KOPT-K1 (cell line): ENCODE results near the gene BMPR2.
A peak's percentile ranks its signal among the peaks of the same experiment; 100 is the strongest.
"Not testable (repeated sequence)": the region's sequence is repeated elsewhere in the genome, so short reads cannot be mapped to it uniquely, and the experiment has no call there.

Experiments
- H3K27ac ChIP-seq: fragments of 200-600 bp; sonication (generic); 2 replicates; pipeline ENCODE4 v1.5.1; 2016; ENCODE audit warnings: antibody characterized with exemption, mild to moderate bottlenecking, low read depth, low read length; ENCODE audit not compliant: poor library complexity, severe bottlenecking
- H3K36me3 ChIP-seq: fragments of 200-600 bp; sonication (generic); 2 replicates; pipeline ENCODE4 v1.5.1; 2017; ENCODE audit warnings: antibody characterized with exemption, mild to moderate bottlenecking, low read length, moderate library complexity; ENCODE audit not compliant: insufficient read depth
- H3K9me3 ChIP-seq: fragments of 200-600 bp; sonication (generic); 2 replicates; pipeline ENCODE4 v1.5.1; 2017; ENCODE audit warnings: antibody characterized with exemption, low read length, mild to moderate bottlenecking; ENCODE audit not compliant: insufficient read depth, poor library complexity, severe bottlenecking

Gene BMPR2

DNA sequence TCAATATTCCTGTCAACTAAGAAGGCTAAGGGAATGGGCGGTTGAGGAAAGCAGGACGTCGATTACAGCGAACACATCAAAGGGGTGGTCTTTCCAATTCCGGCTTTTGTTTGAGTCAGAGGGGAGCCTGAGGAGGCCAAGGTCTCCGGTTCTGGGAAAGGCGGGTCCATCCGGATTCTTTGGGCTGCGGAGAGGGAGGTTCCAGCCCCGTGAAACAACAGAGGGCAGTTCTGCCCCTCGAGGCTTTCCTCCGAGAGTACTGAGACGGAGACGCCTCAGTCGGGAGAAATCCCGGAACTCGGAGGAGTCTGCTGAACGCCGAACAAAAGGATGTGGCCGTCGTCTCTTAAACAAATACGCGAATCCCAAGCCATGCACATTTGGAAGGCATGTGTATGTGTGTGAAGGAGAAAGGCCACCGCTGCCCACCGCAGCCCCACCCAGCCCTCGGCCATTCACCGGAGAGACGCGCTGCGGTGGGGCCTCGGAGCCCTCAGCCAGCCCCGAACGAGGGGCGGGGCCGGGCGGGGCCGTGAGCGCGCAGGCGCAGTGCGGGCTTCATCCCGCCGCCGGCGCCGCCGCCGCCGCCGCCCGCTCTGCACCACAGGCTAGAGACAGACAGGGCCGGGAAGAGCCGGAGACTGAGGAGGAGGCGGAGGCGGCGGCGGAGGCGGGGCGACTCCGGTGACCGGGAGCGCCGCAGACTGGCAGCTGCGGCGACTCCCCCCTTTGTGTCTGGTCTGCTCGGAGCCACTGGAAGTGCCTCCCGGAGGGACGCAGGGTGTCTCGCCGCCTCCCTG, at the start of gene BMPR2:
Gene BMPR2 (plus strand): TSS at position 719 of the 800 bp plus-strand sequence. CDS start 1,148 bp downstream, outside the sequence.
- Histone ChIP-seq H3K36me3 (no peaks in the 10 kb centered on the region), H3K27ac (peak within 1 kb of the TSS; percentile 69)

GRCh38 chr2:202327858-202328257, 48.3 kb upstream of the BMPR2 start:
- Histone ChIP-seq H3K36me3 (no peaks in the 10 kb centered on the region), H3K27ac (no peak overlapping the region), H3K9me3 (no peaks in the 10 kb centered on the region)

More for the DNA sequence above, at the start of gene BMPR2:
- H3K9me3 ChIP-seq, result no peaks in the 10 kb centered on the region

- no peaks in the 10 kb centered on the region for H3K9me3 ChIP-seq
- no peaks in the 10 kb centered on the region for H3K36me3 ChIP-seq
- H3K27ac ChIP-seq, result no peak overlapping the region
These were observed 40.2 kb upstream of the BMPR2 start for GRCh38 chr2:202335791-202336467.

- Histone ChIP-seq H3K27ac (no peak overlapping the region), H3K36me3 (no peaks in the 10 kb centered on the region)
These were observed 39.0 kb upstream of the BMPR2 start for GRCh38 chr2:202337151-202337550.

GRCh38 chr2:202337706-202338346, 38.3 kb upstream of the BMPR2 start:
- Histone ChIP-seq H3K36me3 (no peaks in the 10 kb centered on the region), H3K27ac (no peak overlapping the region), H3K9me3 (no peaks in the 10 kb centered on the region)

More at GRCh38 chr2:202337151-202337550, 39.0 kb upstream of the BMPR2 start:
- no peaks in the 10 kb centered on the region for H3K9me3 ChIP-seq

DNA sequence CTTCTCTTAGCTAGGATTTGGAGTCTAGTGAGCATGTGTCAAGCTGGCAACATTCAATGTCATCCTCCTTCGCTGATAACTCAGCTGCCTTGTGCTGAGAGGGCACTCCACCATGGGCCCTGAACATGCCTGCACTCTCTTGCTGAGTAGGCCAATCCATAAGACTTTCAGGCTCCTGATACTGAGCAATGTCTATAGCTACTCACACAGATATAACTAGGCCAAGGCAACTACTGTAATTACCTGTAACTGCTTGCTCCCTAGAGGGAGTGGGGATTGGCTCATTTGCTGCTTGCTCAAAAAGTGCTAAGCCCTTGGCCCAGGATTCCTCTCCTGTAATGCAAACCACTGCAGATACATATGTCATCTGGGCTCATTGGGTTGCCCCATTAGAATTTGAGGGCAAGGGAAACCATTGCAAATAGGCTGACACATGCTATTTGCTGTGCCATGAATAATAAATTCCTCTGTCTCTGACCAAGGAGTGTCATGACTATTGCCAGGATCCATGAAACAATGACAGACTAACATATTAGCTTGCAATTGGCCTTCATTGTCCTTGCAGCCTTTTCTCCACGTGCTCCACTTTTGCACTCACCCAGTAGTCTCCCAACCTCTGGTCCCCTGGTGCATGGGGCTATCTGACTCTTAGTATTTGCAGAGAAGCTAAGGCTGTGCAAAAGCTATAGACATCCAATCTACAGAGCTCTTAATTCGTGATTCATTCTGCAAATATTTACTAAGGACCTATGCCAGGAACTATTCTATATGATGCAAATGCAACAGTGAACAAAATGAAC, 36.9 kb upstream of the BMPR2 start:
- Histone ChIP-seq H3K36me3 (no peaks in the 10 kb centered on the region), H3K27ac (no peak overlapping the region), H3K9me3 (no peaks in the 10 kb centered on the region)

DNA sequence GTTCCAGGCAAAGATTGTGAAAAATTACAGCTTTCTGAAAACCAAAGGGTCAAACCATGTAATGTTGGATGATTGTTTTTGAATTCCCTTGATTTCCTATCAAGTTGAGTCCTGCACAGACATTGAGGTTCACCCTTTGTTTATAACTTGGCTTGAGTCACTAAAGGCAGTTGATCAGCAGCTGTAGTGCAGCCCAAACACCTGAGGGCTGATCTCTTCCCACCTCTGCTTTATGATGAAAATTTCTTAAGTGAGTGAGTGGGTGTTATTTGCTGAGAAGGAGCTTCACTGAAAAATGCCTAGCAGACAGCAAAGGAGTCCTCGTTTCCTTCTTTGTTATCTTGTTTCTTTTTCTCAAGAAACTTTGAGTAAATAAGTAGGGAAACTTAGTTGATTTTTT, 31.9 kb upstream of the BMPR2 start:
- no peaks in the 10 kb centered on the region for H3K36me3 ChIP-seq
- H3K27ac ChIP-seq, result no peak overlapping the region
- no peaks in the 10 kb centered on the region for H3K9me3 ChIP-seq

GRCh38 chr2:202346180-202346579, 29.9 kb upstream of the BMPR2 start:
- H3K27ac ChIP-seq, result no peak overlapping the region
- no peaks in the 10 kb centered on the region for H3K9me3 ChIP-seq
- no peaks in the 10 kb centered on the region for H3K36me3 ChIP-seq

- H3K27ac ChIP-seq, result no peak overlapping the region
- no peaks in the 10 kb centered on the region for H3K36me3 ChIP-seq
- no peaks in the 10 kb centered on the region for H3K9me3 ChIP-seq
These were observed 22.7 kb upstream of the BMPR2 start for GRCh38 chr2:202353430-202353829.

DNA sequence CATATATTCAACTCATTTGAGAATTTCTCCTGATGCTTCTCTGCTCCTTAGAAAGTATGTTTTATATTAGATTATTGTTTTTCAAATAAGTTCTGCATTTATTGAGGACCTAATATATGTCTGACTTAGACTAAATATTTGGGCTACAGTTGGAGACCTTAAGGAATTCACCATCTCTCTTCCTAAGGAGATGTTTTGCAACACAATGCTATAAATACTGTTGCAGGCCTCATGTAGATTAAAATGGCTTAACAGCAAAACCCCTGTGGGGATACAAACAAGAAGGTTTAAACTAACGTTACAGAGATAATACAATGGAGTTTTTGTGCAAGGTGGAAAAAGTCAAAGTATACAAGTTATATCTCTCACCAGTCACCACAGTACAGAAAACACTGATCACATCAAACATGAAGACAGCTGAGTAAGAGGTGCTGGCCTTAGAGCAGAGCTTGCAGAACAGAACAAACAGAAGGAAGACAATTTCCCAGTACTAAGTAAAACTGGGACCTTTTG, 20.1 kb upstream of the BMPR2 start:
- Histone ChIP-seq H3K9me3 (no peaks in the 10 kb centered on the region), H3K36me3 (no peaks in the 10 kb centered on the region), H3K27ac (no peak overlapping the region)

DNA sequence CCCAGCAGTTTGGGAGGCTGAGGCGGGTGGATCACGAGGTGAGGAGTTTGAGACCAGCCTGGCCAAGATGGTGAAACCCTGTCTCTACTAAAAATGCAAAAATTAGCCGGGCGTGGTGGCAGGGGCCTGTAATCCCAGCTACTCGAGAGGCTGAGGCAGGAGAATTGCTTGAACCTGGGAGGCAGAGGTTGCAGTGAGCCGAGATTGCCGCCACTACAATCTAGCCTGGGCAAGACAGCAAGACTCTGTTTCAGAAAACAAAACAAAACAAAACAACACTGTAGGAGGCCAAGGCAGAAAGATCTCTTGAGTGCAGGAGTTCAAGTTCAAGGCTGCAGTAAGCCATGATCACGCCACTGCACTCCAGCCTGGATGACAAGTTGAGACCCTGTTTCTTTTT, 17.2 kb upstream of the BMPR2 start:
- not testable (repeated sequence) for H3K36me3 ChIP-seq, H3K9me3 ChIP-seq, H3K27ac ChIP-seq

DNA sequence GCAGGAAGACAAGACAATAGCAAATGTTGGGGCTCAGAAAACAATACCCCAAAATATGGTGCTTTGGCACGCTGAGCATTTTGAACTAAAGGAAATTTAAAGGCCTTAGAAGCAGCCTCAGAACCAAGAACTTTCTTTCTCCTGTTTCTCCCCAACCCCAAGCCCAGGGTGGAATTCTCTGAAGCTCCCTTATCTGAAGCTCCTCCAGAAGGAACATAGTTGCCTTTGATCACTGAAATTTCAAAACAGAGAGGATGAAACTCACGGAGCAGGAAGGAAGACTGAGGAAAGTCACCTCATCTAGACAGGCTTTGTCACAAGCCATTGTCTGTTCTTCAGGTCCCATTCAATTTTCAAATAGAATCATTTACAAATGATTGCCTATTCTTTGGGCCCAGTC, 15.5 kb upstream of the BMPR2 start:
- no peaks in the 10 kb centered on the region for H3K9me3 ChIP-seq
- no peaks in the 10 kb centered on the region for H3K36me3 ChIP-seq
- H3K27ac ChIP-seq, result no peak overlapping the region

DNA sequence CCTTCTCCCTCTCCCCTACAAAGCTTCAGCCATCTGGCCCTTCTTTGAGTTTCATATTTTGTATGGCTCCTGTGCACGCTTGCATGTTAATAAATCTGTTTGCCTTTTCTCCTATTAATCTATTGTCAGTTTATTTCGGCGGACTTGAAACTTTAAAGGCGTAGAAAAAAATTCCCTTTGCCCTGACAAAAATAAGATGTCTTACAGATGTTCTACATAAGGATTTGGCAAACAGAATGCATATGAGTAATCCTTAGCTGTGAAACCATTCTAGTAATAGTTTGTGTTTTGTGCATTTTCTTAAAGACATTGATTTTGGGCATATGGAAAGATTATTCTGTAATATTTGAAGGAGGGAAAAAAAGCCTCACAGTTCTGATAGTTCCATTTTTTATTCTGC, 15.0 kb upstream of the BMPR2 start:
- Histone ChIP-seq H3K36me3 (no peaks in the 10 kb centered on the region), H3K27ac (no peak overlapping the region), H3K9me3 (no peaks in the 10 kb centered on the region)

GRCh38 chr2:202373490-202373889, 2.6 kb upstream of the BMPR2 start:
- no peaks in the 10 kb centered on the region for H3K9me3 ChIP-seq
- H3K27ac ChIP-seq, result no peak overlapping the region
- no peaks in the 10 kb centered on the region for H3K36me3 ChIP-seq

GRCh38 chr2:202374383-202374782, 1.7 kb upstream of the BMPR2 start:
- not testable (repeated sequence) for H3K27ac ChIP-seq, H3K36me3 ChIP-seq, H3K9me3 ChIP-seq
